GM18499 (cell line): ENCODE measurements around the gene STRN3.
"Not testable (repeated sequence)": the region's sequence is repeated elsewhere in the genome, so short reads cannot be mapped to it uniquely, and the experiment has no call there.

Source experiments
- ATAC-seq: cut with Tn5 transposase; IDR thresholded peaks from one replicate; pipeline ENCODE4 v1.9.1; 2021; ENCODE audit warnings: moderate number of reproducible peaks; ENCODE audit not compliant: insufficient read depth, unreplicated experiment

The STRN3 gene, protein sequence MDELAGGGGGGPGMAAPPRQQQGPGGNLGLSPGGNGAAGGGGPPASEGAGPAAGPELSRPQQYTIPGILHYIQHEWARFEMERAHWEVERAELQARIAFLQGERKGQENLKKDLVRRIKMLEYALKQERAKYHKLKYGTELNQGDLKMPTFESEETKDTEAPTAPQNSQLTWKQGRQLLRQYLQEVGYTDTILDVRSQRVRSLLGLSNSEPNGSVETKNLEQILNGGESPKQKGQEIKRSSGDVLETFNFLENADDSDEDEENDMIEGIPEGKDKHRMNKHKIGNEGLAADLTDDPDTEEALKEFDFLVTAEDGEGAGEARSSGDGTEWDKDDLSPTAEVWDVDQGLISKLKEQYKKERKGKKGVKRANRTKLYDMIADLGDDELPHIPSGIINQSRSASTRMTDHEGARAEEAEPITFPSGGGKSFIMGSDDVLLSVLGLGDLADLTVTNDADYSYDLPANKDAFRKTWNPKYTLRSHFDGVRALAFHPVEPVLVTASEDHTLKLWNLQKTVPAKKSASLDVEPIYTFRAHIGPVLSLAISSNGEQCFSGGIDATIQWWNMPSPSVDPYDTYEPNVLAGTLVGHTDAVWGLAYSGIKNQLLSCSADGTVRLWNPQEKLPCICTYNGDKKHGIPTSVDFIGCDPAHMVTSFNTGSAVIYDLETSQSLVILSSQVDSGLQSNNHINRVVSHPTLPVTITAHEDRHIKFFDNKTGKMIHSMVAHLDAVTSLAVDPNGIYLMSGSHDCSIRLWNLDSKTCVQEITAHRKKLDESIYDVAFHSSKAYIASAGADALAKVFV

DNA sequence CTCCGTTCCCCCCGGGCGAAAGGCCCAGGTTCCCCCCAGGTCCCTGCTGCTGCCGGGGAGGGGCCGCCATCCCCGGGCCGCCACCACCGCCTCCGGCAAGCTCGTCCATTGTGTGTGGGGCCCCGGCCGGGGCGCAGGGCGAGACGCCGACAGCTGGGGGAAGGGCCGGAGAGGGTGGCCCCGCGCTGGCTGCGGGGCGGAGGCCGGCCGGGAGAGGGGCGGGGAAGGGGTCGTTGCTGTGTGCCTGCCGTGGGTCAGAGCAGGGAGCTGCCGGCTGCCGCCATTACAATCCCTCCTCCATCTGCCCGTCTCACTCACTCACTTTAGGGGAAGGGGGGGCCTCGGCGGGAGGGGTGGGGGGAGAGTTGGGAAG is at the start of gene STRN3:
Gene STRN3 (minus strand): TSS at position 303 of the 373 bp plus-strand sequence. CDS start 194 bp downstream, at position 109.
- ATAC-seq, result no peak

DNA sequence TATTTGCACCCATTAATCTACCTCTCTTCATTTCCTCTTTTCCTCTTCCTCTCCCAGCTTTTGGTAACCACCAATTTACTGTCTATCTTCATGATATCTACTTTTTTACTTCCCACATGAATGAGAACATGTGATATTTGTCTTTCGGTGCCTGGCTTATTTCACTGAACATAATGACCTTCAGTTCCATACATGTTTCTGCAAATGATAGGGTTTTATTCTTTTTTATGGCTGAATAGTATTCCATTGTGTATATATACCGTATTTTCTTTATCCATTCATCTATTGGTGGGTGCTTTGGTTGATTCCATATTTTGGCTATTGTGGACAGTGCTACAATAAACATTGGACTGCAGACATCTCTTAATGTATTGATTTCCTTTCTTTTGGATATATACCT is 49.0 kb upstream of the STRN3 start:
- no peak for ATAC-seq

DNA sequence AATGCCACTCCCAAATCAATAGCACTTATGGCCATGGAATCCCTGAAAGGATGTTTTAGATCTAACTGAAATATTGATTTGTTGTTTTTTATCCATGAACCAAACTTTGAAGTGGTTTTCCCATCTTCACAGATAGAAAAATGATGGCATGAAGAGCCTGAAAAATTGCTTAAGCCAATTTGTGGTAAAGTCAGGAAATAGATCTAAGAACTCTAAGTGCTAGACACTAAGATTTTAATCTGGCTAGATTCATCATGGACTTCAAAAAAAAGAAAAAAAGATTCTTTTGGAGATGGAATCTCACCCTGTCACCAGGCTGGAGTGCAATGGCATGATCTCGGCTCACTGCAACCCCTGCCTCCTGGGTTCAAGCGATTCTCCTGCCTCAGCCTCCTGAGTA is 45.0 kb upstream of the STRN3 start:
- ATAC-seq, result no peak

DNA sequence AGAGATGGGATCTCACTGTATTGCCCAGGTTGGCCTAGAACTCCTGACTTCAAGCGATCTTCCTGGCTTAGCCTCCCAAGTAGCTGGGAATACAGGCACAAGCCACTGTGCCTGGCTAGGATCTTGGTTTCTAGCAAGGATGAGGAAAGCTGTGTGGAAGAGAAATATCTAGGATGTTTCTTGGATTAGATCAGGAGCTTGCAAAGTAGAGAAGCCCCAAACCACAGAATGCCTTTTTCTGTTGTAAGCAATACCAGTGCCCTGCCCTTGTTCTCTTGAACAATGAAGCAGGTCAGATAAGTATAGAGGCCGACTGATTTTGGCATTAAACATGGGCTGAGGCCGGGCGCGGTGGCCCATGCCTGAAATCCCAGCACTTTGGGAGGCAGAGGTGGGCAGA is 44.3 kb upstream of the STRN3 start:
- no peak for ATAC-seq

DNA sequence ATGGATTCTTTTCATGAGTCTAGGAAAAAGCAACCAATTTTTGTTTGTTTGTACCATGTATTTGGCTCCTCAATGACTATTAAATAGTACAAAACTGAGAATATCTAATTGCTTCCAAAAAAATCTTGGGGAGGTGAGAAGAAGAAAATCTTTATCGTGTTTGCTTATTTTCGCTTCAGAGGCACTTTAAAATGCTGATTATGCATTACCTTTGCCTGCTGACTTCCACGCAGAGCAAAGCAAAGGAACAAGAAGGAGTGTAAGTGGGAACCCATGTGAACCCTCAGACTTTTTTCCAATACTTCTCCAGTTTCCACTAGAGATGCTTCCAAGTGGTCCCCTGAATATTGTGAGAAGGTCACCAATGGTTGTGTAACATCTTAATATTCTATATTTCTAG is 43.2 kb upstream of the STRN3 start:
- no peak for ATAC-seq

DNA sequence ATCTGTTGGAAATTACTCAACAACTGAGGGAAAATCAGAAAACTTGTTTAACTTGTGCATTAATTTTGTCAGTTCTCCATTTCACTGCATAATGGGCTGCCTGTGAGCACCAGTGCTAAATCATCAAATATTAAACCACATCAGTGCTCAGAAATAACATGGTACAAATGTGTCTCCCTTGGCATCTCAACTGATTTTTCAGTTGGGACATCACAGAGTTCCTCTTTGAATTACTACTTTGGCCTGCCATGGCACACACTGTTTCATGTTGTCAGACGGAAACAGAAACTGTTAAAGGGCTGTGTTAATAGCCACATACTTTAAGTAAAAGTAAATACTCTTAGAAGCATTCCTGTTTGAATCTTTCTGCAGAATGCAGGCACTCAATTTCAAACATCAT is 42.1 kb upstream of the STRN3 start:
- no peak for ATAC-seq

DNA sequence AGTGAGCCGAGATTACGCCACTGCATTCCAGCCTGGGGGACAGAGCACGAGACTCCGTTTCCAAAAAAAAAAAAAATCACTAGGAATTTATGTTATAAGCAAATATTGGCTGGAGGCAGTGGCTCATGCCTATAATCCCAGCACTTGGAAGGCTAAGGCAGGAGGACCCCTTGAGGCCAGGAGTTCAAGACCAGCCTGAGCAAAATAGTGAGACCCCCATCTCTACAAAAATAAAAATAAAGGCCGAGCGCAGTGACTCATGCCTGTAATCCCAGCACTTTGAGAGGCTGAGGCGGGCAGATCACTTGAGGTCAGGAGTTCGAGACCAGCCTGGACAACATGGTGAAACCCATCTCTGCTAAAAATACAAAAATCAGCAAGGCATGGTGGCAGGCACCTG is 36.7 kb upstream of the STRN3 start:
- ATAC-seq, result not testable (repeated sequence)

DNA sequence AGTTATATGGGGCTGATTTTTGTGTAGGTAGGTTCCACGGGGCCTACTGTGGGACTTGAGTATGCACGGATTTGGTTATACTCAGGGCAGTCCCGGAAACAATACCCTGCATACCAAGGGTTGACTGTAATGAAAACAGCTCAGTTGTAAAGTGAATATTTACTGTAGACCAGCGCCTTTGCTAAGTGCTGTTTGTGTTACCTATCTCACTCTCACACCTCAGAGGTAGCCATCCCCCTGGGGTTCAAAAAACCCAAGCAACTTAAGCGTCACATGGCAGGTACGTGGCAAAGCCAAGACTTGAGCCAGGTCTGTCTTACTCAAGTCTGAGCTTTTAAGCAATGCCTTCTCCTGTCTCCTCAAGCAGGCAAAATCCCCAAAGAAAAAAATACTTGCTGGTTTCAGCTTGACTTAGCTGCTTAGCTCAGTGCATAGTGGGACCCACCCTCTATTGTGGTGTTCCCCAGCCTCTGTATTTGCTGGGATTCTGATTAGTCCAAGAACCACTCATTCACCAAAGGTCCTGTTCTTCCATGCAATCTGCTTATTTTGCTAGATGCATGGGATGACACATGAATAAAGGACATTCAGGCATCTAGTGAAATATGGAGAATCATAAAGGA is 34.2 kb upstream of the STRN3 start:
- no peak for ATAC-seq

DNA sequence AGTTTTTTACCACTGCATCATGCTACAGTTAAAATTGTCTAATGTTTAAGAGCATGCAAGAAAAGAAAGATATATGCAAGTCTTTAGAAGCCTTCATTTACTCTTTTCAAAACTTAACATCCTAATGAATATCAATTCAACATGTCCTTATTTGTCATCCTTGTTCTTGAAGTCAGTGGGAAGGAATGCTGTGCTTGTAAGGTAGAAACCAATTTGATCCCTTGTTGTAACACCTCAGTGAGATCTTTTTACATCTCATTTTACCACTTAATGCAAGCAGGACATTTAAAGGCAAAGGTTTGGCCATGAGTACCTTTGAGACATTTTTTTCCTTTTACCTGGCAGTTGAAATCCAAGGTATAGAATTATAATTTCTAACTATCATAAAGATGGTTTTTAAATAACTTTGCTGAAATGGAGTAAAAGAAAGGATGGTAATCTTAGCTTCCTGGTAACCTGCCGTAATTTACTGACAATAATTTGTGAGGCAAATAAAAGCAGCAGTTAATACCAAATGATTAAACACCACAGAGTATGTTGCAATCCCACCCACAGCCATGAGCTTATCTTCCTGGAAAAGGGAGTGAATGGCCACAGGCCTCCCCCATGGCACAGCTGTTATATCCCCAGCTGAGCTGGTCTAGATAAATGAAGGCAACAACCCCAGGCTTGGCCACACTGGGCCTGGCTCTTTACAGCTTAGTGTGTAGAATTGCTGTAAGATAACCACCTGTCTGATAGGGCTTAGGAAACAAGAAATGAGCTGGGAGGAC is 33.2 kb upstream of the STRN3 start:
- ATAC-seq, result no peak

DNA sequence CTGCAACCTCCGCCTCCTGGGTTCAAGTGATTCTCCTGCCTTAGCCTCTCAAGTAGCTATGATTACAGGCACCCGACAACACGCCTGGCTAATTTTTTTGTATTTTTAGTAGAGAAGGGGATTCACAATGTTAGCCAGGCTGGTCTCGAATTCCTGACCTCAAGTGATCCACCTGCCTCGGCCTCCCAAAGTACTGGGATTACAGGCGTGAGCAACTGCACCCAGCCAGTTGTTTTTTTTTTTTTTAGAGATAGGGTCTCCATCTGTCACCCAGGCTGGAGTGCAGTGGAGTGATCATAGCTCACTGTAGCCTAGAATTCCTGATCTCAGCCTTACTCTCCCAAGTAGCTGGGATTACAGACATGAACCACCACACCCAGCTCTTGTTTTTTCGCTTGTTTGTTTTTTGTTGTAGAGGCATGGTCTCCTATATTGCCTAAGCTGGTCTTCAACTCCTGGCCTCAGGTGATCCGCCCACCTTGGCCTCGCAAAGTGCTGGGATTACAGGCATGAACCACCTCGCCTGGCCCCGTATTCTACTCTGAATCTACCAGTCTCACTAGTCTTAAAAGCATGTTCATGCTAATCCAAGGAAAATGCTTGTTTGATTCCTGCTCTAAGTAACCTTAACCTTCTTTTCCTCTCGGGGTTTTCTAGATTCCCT is 31.7 kb upstream of the STRN3 start:
- no peak for ATAC-seq

DNA sequence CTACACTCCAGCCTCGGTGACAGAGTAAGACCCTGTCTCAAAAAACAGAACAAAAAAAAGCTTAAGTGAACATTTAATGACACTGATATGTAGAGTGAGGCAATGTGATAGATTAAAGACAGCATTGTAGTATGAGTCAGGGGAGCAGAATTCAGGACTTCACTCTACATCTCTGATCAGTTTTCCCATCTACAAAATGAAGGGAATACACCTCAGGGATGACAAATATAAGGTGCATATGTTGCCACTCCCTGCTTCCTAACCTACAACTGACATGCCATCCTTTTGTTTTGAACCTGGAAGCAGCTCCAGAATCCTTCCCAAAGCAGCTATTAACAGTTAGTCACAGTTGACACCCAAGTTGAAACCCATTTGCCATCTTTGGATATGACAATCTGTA is 30.9 kb upstream of the STRN3 start:
- no peak for ATAC-seq

DNA sequence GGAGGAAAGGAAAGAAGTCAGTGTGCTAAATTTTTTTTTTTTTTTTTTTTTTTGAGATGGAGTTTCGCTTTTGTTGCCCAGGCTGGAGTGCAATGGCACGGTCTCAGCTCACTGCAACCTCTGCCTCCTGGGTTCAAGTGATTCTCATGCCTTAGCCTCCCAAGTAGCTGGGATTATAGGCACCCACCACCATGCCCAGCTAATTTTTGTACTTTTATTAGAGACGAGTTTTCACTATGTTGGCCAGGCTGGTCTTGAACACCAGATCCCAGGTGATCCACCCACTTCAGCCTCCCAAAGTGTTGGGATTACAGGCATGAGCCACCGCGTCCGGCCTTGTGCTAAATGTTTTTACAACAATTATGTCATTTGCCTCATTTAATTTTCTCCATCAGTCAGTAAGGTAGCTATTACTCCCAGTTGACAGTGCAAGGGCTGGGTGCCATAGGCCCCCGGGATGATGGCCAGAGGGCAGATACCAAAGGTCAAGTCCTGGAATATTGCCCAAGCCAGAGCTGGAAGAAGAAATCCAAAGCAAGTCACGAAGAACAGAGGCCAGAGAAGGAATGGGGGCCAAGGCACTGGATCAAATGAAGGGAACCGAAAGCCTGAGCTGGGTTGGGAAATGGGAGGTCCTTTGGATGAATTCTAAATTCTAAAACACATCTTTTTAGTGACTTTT is 26.9 kb upstream of the STRN3 start:
- ATAC-seq, result not testable (repeated sequence)

DNA sequence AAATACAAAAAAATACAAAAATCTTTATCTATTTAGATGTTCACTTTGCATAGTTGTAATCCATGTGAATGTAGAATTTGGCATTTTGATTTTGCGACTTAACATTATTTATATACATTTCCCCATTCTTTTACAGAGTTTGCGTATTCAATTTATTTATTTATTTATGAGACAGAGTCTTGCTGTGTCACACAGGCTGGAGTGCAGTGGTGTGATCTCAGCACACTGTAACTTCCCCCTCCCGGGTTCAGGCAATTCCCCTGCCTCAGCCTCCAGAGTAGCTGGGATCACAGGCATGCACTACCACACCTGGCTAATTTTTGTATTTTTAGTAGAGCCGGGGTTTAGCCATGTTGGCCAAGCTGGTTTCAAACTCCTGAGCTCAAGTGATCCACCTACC is 25.3 kb upstream of the STRN3 start:
- ATAC-seq, result no peak

DNA sequence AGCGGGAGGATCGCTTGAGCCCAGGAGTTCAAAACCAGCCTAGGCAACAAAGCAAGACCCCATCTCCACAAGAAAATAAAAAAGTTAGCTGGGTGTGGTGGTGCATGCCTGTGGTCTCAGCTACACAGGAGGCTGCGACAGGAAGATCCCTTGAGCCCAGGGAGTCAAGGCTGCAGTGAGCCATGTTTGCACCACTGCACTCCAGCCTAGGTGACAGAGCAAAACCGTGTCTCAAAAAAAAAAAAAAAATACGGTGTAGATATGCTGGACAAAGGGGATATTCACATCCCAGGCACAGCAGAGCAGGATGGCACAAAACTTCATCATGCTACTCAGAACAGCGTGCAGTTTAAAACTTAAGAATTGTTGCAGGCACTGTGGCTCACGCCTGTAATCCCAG is 24.8 kb upstream of the STRN3 start:
- no peak for ATAC-seq

DNA sequence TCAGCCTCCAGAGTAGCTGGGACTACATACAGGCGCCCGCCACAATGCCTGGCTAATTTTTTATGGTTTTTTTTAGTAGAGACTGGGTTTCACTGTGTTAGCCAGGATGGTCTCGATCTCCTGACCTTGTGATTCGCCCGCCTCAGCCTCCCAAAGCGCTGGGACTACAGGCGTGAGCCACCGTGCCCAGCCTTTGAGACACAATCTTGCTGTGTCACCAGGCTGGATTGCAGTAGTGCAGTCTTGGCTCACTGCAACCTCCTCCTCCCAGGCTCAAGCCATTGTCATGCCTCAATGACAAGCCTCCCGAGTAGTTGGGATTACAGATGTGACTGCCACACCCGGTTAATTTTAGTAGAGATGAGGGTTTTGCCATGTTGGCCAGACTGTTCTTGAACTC is 21.3 kb upstream of the STRN3 start:
- ATAC-seq, result no peak

DNA sequence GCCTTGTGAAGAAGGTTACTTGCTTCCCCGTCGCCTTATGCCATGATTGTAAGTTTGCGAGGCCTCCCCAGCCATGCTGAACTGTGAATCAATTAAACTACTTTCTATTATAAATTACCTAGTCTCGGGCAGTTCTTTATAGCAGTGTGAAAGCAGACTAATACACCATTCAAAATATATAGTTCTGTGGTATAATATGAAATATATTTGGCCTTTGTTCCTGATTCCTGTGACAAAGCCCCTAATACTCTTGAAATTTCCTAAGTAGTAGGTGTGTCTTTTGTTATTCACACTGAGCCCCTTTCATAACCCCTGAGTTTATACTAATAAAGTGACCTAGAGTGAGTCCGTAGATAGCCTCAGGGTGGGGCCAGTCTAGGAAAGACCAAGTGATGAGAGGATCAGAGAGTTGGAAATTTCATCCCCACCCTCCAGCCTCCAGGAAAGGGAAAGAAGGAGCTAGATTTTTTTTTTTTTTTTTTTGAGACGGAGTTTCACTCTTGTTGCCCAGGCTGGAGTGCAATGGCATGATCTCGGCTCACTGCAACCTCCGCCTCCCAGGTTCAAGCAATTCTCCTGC is 19.4 kb upstream of the STRN3 start:
- ATAC-seq, result no peak

DNA sequence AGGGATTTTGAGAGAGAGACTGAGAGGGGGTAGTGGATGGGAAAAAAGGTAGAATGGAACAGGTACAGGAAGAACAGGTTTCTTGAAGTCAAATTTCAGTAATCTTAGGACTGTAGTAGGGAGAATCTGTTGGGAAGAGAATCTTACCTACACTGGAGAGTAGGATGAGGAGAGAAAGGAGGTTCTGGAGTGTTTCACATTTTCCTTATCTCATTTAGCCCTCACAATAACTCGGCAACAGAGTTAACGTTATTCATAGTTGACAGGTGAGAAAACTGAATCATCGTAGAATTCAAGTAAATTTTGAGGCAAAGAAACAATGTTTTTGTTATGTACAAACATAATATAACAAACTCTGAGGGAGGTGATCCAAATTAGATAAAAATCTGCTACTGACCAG is 17.2 kb upstream of the STRN3 start:
- no peak for ATAC-seq

DNA sequence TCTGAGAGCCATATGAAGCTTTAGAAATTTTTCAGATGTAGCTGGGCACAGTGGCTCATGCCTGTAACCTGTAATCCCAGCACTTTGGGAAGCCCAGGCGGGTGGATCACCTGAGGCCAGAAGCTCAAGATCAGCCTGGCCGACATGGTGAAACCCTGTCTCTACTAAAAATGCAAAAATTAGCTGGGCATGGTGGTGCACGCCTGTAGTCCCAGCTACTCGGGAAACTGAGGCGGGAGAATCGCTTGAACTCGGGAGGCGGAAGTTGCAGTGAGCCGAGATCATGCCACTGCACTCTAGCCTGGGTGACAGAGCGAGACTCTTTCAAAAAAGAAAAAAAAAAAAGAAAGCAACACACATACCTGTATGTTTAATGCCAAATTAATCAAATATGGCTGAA is 16.7 kb upstream of the STRN3 start:
- not testable (repeated sequence) for ATAC-seq

DNA sequence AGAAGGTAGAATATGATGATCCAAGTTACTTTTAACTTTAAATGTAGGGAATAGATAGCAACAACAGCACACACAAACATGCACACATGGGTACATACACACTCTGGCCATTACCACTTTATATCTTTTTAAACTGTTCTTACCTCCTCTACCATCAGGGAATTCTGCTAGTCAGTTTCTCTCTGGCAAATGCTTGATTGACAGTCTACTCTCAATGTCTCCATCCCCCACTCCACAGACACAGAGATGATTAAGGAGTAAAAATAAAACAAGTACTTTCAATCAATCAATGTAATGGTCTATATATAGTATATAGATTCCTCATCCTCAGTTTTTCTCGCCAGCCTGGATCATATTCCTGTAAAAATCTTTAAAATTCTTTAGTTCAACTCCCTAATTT is 16.1 kb upstream of the STRN3 start:
- no peak for ATAC-seq
